B cell (primary cell): ENCODE data around the gene TFAP2E. TPM values are rescaled to one million over a fixed set of nuclear protein-coding genes. Genes with fewer than 3 reads are reported as not detected.

Source experiments
- ATAC-seq: fragments of 200-7000 bp; cut with Tn5 transposase; one replicate; pipeline ENCODE4 v1.10.0; 2021; ENCODE audit warnings: low read depth, mild to moderate bottlenecking, moderate number of reproducible peaks, moderate library complexity
- CTCF ChIA-PET: fragments of 350-600 bp; sonication (Branson Sonifier 250); formaldehyde crosslinking; loops from one replicate; lab custom pipeline; 2021; ENCODE audit warnings: antibody characterized with exemption, inconsistent platforms; lab: Charles Lee
- POLR2A ChIA-PET: fragments of 350-600 bp; sonication (Branson Sonifier 250); formaldehyde crosslinking; loops from one replicate; lab custom pipeline; 2021; ENCODE audit warnings: antibody characterized with exemption; lab: Charles Lee
- DNase-seq: peaks from one replicate; pipeline ENCODE4 v3.0.0; 2013
- H2AFZ ChIP-seq: 2 replicates; pipeline ENCODE4 v1.6.1; 2012; ENCODE audit warnings: mild to moderate bottlenecking, low read depth, low read length; ENCODE audit not compliant: insufficient read depth, poor library complexity, severe bottlenecking
- H3K27ac ChIP-seq, 2 donors: 1 replicate in 1 of 2; 2 replicates in 1 of 2; pipeline ENCODE4 v1.5.1; 2012 to 2013; ENCODE audit warnings: low read length in 2 of 2, mild to moderate bottlenecking in 2 of 2, moderate library complexity in 1 of 2
- H3K27me3 ChIP-seq, 4 experiments: fragments of 200-600 bp in 1 of 4; sonication (generic) in 1 of 4; replicated peaks in 1 of 4; 1 replicate in 2 of 4; 2 replicates in 2 of 4; pipeline versions ENCODE4 v1.6.1 to v1.7.0; 2013 to 2016; ENCODE audit warnings: low read length in 3 of 4, mild to moderate bottlenecking in 2 of 4, mixed read lengths in 1 of 4, moderate library complexity in 1 of 4; ENCODE audit not compliant: insufficient read depth in 4 of 4, control insufficient read depth in 3 of 4; ENCODE audit errors: control extremely low read depth in 1 of 4
- H3K36me3 ChIP-seq, 2 experiments: replicated peaks in 1 of 2; 1 replicate in 1 of 2; 2 replicates in 1 of 2; pipeline versions ENCODE4 v1.6.1 to v1.7.1; 2013; ENCODE audit warnings: low read length in 1 of 2; ENCODE audit not compliant: insufficient read depth in 2 of 2, control insufficient read depth in 1 of 2; ENCODE audit errors: control extremely low read depth in 1 of 2, extremely low read depth in 1 of 2
- H3K4me1 ChIP-seq, 2 donors: fragments of 200-600 bp in 1 of 2; sonication (generic) in 1 of 2; 1 replicate in 1 of 2; 2 replicates in 1 of 2; pipeline versions ENCODE4 v1.5.1 to v1.6.1; 2013 to 2017; ENCODE audit warnings: low read length in 2 of 2; ENCODE audit not compliant: control insufficient read depth in 2 of 2, insufficient read depth in 2 of 2
- H3K4me2 ChIP-seq: replicated peaks from 2 replicates; pipeline ENCODE3; 2012; ENCODE audit warnings: mild to moderate bottlenecking, low read depth, low read length; ENCODE audit not compliant: poor library complexity, severe bottlenecking
- H3K4me3 ChIP-seq, 5 experiments: fragments of 200-600 bp in 1 of 5; sonication (generic) in 1 of 5; 1 replicate in 3 of 5; 2 replicates in 2 of 5; pipeline versions ENCODE4 v1.5.1 to v1.7.0; 2011 to 2016; ENCODE audit warnings: low read length in 4 of 5, mild to moderate bottlenecking in 4 of 5, low read depth in 2 of 5, control low read depth in 1 of 5, moderate library complexity in 1 of 5; ENCODE audit not compliant: insufficient read depth in 1 of 5; ENCODE audit errors: control extremely low read depth in 1 of 5, extremely low read depth in 1 of 5
- H3K79me2 ChIP-seq: fragments of 200-600 bp; sonication (generic); one replicate; pipeline ENCODE4 v1.6.0; 2016; ENCODE audit warnings: low read length; ENCODE audit not compliant: control insufficient read depth, insufficient read depth
- H3K9ac ChIP-seq: fragments of 200-600 bp; sonication (generic); 2 replicates; pipeline ENCODE4 v1.6.1; 2017; ENCODE audit warnings: mild to moderate bottlenecking, low read length, moderate library complexity
- H3K9me3 ChIP-seq, 3 donors: one replicate each; pipeline versions ENCODE4 v1.6.1 to v1.7.1; 2013; ENCODE audit warnings: low read length in 2 of 3; ENCODE audit not compliant: control insufficient read depth in 2 of 3, insufficient read depth in 1 of 3; ENCODE audit errors: control extremely low read depth in 1 of 3
- H4K20me1 ChIP-seq: 2 replicates; pipeline ENCODE4 v1.6.0; 2012; ENCODE audit warnings: mild to moderate bottlenecking, low read length; ENCODE audit not compliant: insufficient read depth, control insufficient read depth, poor library complexity, severe bottlenecking
- H3K27ac Mint-ChIP-seq: one replicate; pipeline ENCODE4 v1.8.0; 2021; ENCODE audit warnings: mixed read lengths
- H3K27me3 Mint-ChIP-seq: one replicate; pipeline ENCODE4 v1.8.0; 2021; ENCODE audit warnings: mixed read lengths
- H3K4me1 Mint-ChIP-seq: one replicate; pipeline ENCODE4 v1.8.0; 2021; ENCODE audit warnings: mixed read lengths
- H3K4me3 Mint-ChIP-seq: one replicate; pipeline ENCODE4 v1.8.0; 2021; ENCODE audit warnings: mixed read lengths
- H3K9me3 Mint-ChIP-seq: one replicate; pipeline ENCODE4 v1.8.0; 2022; ENCODE audit warnings: mixed read lengths; ENCODE audit not compliant: insufficient read depth
- CTCF ChIP-seq: fragments of 200-600 bp; IDR thresholded peaks from one replicate; pipeline ENCODE4 v1.8.0; 2022; ENCODE audit warnings: antibody characterized with exemption, mild to moderate bottlenecking
- EZH2 ChIP-seq: IDR thresholded peaks from 2 replicates; pipeline ENCODE4 v1.6.1; 2012; ENCODE audit warnings: borderline replicate concordance, low read depth, mild to moderate bottlenecking, moderate library complexity, low read length; ENCODE audit not compliant: insufficient read depth, poor library complexity, severe bottlenecking
- WGBS: methylation state at CpG from one replicate; pipeline ENCODE4 v1.1.5; 2013; ENCODE audit warnings: missing lambda C conversion rate; ENCODE audit not compliant: insufficient coverage; 5-methylcytosine and 5-hydroxymethylcytosine counted together
- intact Hi-C: fragments of 100-400 bp; cut with micrococcal nuclease; formaldehyde crosslinking; loops from one replicate; pipeline ENCODE4 v1.10.0; 2022
- polyA plus RNA-seq: library from polyadenylated mRNA; depleted of rRNA; stranded (reverse); fragments of >200 nt; gene quantifications from 2 replicates; pipeline ENCODE4 v1.2.3, GENCODE V29; 2012
- total RNA-seq, 2 donors: library from RNA; stranded (reverse); fragments of 120-200 nt in 1 of 2; gene quantifications; 1 replicate in 1 of 2; 2 replicates in 1 of 2; pipeline versions ENCODE4 v1.2.3 to v1.2.4, GENCODE V29; 2013 to 2022

TFAP2E gene
- total and polyA plus RNA-seq, 2 donors (not counting 1 experiment from before 2014, with no cell fraction given), result 2.3 to 4.5 TPM

DNA sequence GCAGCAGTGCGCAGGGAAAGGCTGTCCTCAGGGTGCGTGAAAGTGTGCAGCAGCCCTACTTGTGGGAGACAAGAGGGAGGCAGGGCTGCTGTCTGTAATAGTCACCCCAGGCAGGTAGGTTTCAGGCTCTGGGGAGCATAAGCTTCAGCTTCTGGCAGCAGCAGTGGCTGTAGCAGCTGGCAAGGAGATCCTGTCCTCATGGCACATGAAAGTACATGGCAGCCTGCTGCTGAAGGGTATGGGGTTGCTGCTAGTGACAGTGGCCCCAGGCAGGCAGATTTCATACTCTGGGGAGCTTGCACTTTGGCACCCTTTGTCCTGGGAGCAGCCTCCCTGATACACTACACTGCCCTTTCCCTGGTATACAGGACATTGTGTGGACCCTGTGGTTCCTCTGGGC lies 42.2 kb upstream of the TFAP2E start:
- no peak for TF ChIP-seq EZH2
- no peak for TF ChIP-seq CTCF
- POLR2A ChIA-PET, result no interaction called here
- H3K4me1 ChIP-seq, result no peaks in the 10 kb centered on the region
- no peaks in the 10 kb centered on the region for H3K27me3 Mint-ChIP-seq
- 100% methylated on average over 2 of the region's 2 CpGs for WGBS
- H3K4me2 ChIP-seq, result no peak overlapping the region
- CTCF ChIA-PET, result no interaction called here
- peaks cover 16% of the 10 kb centered on the region for H4K20me1 ChIP-seq
- H3K9ac ChIP-seq, result no peak overlapping the region
- no peak overlapping the region for H3K4me3 ChIP-seq
- H2AFZ ChIP-seq, result no peak overlapping the region
- peaks cover 28% of the 10 kb centered on the region for H3K79me2 ChIP-seq
- H3K9me3 ChIP-seq, result peaks cover 4 to 13% (median 11%) of the 10 kb centered on the region in 3 donors
- intact Hi-C loops, result no loop called here
- no peak for ATAC-seq
- H3K4me3 Mint-ChIP-seq, result no peak overlapping the region
- H3K27ac Mint-ChIP-seq, result no peak overlapping the region
- H3K36me3 ChIP-seq, result peaks cover 0 to 11% of the 10 kb centered on the region in 2 experiments
- H3K9me3 Mint-ChIP-seq, result peaks cover 12% of the 10 kb centered on the region
- H3K27ac ChIP-seq, result no peak overlapping the region
- H3K27me3 ChIP-seq, result no peaks in the 10 kb centered on the region
- peaks cover 6% of the 10 kb centered on the region for H3K4me1 Mint-ChIP-seq
- no peak for DNase-seq

- Mint-ChIP-seq H3K4me1 (peaks cover 6% of the 10 kb centered on the region), H3K27me3 (no peaks in the 10 kb centered on the region), H3K4me3 (no peak overlapping the region), H3K27ac (no peak overlapping the region), H3K9me3 (peaks cover 12% of the 10 kb centered on the region)
- Histone ChIP-seq H3K27ac (no peak overlapping the region), H4K20me1 (peaks cover 16% of the 10 kb centered on the region), H3K79me2 (peaks cover 32% of the 10 kb centered on the region), H3K9me3 (peaks cover 4 to 13% (median 11%) of the 10 kb centered on the region in 3 donors), H2AFZ (no peak overlapping the region), H3K4me1 (no peaks in the 10 kb centered on the region), H3K4me3 (no peak overlapping the region), H3K9ac (no peak overlapping the region), H3K4me2 (no peak overlapping the region), H3K36me3 (peaks cover 0 to 14% of the 10 kb centered on the region in 2 experiments), H3K27me3 (no peaks in the 10 kb centered on the region)
- ChIA-PET CTCF (no interaction called here), POLR2A (no interaction called here)
- TF ChIP-seq CTCF (no peak), EZH2 (no peak)
- 91% methylated on average over 3 of the region's 6 CpGs for WGBS
- intact Hi-C loops, result no loop called here
- DNase-seq (no peak), ATAC-seq (no peak)
These were observed 41.7 kb upstream of the TFAP2E start for GRCh38 chr1:35531368-35531767.
